SK-N-MC (cell line): Measurements from ENCODE around the gene REV1.

ENCODE experiments used
- EZH2 ChIP-seq: fragments of 200-600 bp; sonication (generic); IDR thresholded peaks from one replicate; pipeline ENCODE4 v1.6.1; 2017; ENCODE audit warnings: antibody characterized with exemption
- FOXP2 ChIP-seq: optimal IDR thresholded peaks from 2 replicates; pipeline ENCODE3; 2011; ENCODE audit warnings: mild to moderate bottlenecking, moderate library complexity; ENCODE audit not compliant: insufficient read depth; ENCODE audit errors: extremely low read length, control extremely low read depth
- POLR2AphosphoS5 ChIP-seq: IDR thresholded peaks from 2 replicates; pipeline ENCODE4 v1.6.1; 2012; ENCODE audit warnings: mild to moderate bottlenecking, low read depth, low read length, borderline replicate concordance

- TF ChIP-seq EZH2: no peak
- no peak for TF ChIP-seq POLR2AphosphoS5
- TF ChIP-seq FOXP2: no peak
Observed at GRCh38 chr2:99509387-99509786, 19.6 kb upstream of the REV1 start.
